Amygdala (tissue), 56 donors: Measurements from ENCODE around the gene ZBTB16.

ENCODE experiments used
- DNase-seq, 56 donors: peaks; one replicate each; lab custom pipeline; 2025; lab: John Stamatoyannopoulos, UW

The ZBTB16 gene

GRCh38 chr11:114081641-114082414, 22.3 kb downstream of the ZBTB16 start:
- no peak for DNase-seq

GRCh38 chr11:114082415-114082748, 22.9 kb downstream of the ZBTB16 start:
- DNase-seq: no peak

GRCh38 chr11:114082767-114083181, 23.3 kb downstream of the ZBTB16 start:
- DNase-seq: peak in 1 of 56 donors; percentile 16

DNA sequence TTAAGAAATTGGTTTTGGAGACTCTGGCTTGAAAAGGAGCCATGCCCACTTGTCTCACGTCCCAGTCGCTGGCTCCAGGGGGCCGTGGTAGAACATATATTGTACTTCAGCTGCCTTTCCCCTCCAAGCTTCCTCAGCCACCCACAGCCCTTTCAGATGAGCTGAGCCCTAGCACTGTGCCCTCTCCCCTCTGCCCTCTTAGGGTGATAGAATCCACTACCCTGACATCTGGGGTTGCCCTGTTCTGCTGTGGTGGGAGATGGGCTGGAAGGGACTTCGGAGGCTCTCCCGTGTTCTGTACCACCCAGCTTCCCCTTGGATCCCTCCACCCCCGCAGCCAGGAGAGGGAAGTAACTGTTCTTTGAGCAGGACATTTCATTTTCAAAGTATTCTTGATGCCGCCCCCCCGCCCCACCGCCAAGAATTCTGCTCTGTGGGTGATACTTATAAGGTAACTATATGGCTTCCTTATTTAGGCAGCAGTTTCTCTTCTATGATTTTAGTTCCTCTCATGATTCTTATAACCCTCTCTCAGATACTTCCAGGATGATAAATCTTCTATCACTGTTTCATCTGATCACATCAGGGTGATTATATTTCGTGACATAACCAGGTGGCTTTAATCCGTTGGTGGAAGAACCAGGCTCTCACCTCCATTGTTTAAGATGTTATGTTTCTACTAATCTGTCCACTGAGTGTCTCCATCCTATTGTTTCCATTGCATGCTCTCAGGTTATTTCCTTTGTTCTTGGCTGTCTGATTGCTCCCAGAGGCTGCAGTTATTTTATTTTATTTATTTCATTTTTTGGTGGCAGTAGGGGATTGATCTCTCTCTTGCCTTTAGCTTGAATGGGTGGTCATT, 24.1 kb downstream of the ZBTB16 start:
- no peak for DNase-seq

- DNase-seq: no peak
Measured at GRCh38 chr11:114084414-114084813, 24.9 kb downstream of the ZBTB16 start.

DNA sequence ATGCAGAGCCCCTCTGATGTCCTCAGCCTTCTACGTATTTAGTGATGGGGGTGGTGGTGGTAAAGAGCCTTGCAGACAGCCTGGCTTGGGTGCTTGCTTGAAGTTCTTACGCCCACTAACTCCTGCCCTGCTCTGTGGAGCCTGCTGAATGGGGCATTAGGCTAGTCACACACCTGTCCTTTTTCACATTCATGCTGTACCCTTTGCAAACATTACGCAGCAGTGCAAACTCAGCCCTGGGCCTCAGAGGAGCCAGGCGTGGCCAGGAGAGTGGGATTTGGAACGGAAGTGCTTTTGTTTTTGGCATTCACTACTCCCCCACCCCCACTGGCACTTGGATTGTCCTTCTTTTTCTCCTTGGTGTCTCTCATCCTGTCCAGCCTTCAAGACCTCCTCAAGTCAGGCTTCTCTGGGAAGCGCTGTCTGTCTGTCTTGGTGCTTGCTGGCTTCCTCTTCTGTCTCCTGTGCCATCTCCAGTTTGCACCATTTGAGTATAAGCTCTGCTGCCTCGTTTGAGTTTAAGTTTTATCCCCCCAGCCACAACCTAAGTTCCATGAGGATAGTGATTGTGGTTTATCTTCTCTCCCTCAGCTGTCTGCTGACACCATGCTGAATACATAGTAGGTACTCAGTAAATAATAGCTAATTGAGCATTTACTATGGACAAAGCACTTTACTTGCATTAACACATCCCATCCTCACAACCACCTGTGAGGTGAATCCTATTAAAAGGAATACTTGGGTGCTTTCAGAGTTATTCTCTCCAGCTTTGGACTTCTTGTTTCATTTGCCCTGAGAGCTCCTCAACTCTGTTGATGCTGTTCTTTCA, 26.7 kb downstream of the ZBTB16 start:
- no peak for DNase-seq

DNA sequence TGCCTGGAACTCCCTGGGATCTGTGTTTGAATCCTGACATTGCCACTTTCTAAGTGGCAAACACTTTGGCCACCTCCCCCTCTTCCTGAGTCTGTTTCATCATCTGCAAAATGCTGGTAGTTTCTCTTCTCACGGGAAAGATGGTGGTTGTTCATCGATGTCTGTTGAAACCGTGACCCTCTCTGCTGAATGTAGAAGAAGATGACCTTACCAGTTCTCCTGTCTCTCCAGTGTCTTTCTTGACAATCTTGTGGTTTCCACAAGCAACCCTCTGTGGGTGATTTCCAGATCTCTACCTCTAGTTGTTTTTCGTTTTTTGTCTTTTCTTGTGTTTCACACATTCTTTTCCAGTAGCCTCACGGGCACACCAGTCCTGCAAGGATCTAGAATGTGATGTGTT, 27.5 kb downstream of the ZBTB16 start:
- no peak for DNase-seq

DNA sequence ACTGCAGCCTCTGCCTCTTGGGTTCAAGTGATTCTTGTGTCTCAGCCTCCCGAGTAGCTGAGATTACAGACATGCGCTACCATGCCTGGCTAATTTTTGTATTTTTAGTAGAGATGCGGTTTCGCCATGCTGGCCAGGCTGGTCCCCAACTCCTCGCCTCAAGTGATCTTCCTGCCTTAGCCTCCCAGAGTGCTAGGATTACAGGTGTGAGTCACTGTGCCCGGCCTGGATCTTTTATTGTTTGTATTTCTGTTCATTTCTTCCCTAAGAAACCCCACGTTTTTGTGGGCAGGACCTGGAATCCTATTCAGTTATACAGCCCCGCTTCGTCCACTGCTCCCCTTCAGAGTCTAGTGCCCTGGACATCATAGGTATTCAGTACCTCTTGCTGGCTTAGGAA, 28.7 kb downstream of the ZBTB16 start:
- no peak for DNase-seq

GRCh38 chr11:114088836-114089235, 29.3 kb downstream of the ZBTB16 start:
- DNase-seq: peak in 54 of 56 donors; percentile 16 to 90 (median 74)

DNA sequence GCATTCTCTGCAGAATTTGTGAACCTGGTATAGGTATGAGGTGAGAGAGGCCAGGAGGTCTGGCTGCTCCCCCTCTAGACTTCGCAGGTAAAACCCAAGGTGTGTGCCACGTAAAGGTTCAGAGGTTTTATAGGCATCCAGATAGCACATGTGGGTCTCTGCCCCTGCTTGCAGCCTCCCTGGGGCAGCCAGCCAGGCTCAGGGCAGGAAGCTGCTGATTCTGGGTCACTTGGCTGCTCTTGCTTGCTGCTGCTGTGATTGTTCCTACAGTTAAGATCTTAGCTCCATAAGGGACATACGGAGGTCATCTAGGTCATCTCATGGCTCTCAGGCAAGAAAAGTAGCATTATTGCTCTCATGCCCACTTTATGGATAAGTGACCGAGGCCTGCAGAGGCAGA, 30.2 kb downstream of the ZBTB16 start:
- DNase-seq: peak in 2 of 56 donors; percentile 15 to 24

GRCh38 chr11:114090225-114090910, 30.9 kb downstream of the ZBTB16 start:
- DNase-seq: no peak

GRCh38 chr11:114090976-114091375, 31.5 kb downstream of the ZBTB16 start:
- DNase-seq: no peak

GRCh38 chr11:114091516-114092397, 32.2 kb downstream of the ZBTB16 start:
- peak in 20 of 56 donors; percentile 18 to 60 (median 35) for DNase-seq

- DNase-seq: no peak
Measured at GRCh38 chr11:114092478-114092877, 33.0 kb downstream of the ZBTB16 start.

GRCh38 chr11:114092953-114093352, 33.4 kb downstream of the ZBTB16 start:
- DNase-seq: no peak

DNA sequence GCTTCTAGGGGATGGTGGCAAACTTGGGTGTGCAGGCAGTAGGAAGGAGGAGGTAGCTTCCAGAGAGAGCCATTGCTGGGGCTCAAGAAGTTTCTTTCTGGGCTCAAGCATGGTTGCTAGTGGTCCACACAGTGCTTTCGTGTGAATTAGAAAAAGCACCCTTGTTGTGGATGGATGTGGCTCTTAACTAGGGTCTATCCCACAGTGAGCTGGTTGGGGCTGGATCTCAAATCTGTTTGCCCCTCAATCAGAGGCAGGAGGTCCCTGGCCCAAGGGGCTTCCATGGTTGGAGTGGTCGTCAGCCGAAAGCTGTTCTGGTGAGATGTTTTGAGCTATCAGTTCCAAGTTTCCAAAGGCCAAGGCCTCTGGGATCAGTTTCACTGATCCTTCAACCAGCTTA, 35.0 kb downstream of the ZBTB16 start:
- no peak for DNase-seq

DNA sequence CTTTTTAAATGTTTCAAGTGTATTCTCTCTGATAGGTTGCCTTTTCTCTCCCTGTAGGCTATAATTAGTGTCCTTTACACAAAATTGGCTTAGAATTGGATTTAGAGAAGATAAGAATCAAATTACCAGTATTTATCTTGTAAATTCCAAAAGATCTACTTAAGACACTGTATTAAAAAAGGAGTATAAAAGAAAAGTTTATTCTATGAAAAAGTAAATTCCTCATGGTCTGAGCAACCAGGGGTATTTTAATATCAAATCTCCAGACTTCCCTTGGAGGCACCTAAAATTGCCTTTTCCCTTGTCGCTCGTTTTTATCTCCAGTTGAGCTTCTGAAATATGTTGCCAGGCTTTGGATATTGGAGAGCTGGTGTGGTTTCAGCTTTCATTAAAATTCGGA, 36.4 kb downstream of the ZBTB16 start:
- DNase-seq: no peak

GRCh38 chr11:114097832-114098231, 38.3 kb downstream of the ZBTB16 start:
- DNase-seq: no peak

DNA sequence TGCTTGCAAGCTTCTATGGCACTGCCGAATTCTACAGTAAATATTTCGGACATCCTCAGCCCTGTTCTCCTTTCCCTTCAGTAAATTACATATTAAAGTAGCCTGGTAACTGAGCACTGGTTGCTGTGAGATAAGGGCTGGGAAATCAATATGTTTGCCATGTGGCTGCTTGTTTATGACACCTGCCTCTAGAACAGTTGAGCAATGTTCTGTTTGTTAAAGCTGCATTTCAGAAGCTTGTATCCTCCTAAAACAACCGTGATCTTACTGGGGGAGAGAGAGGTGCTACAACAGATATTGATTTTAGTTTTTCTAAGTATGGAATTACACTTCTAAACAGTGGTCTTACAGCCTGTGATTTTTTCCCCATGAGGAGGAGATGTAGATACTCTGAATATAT, 39.4 kb downstream of the ZBTB16 start:
- no peak for DNase-seq
